ENCODE results near the gene SLC37A1.
A peak's percentile ranks its signal among the peaks of the same experiment; 100 is the strongest.
"Not testable (repeated sequence)": the region's sequence is repeated elsewhere in the genome, so short reads cannot be mapped to it uniquely, and the experiment has no call there.

The SLC37A1 gene

DNA sequence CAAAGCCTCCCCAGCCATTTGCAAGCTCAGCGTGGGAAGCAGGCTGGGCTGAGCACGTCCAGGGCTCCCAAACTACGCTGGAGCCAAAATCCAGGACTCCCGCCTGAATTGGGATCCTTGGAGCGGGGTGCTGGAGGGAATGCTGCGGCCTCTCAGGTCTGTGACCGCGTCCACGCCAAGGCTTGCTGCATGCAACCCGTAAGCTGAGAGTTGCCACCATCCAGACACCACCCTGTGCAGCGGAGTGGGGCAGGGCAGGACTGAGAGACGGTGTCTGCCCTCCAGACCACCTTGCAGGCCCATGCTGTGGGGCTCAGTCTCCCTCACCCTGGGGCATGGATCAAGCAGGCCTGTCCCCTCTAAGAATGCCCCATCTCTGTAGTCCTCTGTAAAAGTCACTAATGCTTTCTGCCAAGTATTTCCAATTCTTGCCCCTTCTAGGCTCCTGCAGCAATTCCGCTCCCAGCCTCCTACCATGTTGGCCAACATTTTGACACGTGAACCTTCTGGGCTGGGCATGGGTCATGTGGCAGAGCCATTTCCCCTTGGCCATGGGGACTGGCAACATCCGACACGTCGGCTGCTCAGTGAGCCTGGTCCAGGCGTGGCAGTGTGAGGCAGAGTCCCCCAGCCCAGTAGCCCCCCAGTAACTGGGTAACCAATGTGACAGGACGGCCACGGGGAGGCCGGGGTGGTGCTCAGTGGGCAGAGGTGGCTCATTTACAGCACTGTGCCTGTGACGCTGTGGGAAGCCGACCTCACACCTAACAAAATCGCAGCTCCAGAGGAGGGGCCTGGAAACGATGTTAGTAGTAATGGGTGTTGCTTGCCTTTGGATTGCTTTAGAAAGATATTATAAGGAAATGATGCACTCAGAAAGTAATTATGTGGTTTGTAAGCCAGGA is 81.9 kb downstream of the SLC37A1 start:
- ATAC-seq, result no peak

GRCh38 chr21:42596657-42597056 is 83.0 kb downstream of the SLC37A1 start:
- ATAC-seq (no peak), DNase-seq (no peak)

More for the DNA sequence above, 81.9 kb downstream of the SLC37A1 start:
- DNase-seq, result no peak

- no peak for ATAC-seq
These were observed 84.0 kb downstream of the SLC37A1 start for GRCh38 chr21:42597487-42598158.

DNA sequence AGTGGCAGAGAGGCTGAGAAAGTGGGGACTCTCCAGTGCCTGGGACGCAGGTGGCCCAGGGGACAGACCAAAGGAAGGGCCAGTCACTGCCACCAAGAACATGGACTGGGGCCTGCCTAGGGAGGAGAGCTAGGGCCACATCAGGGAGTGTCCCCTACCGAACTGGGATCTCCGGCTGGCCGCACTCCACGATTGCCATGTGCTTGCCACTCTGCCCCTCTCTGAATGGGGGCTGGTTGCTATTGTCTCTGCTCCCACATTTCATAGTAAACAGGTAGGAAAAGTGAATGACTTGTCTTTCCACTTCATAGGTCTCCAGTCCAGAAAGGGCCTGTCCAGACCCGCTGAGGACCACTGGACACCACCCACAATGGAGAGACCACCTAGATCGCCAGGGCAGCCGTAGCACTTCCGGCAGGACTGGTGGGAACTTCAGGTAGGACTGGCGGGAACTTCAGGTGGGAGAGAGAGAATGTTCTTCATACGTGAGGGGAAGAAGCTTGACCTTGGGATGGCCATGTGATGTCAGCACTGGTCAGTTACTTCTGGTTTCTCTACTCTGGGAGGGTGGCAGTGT is 84.6 kb downstream of the SLC37A1 start:
- no peak for ATAC-seq
- DNase-seq, result no peak

More at GRCh38 chr21:42597487-42598158, 84.0 kb downstream of the SLC37A1 start:
- DNase-seq, result no peak

DNA sequence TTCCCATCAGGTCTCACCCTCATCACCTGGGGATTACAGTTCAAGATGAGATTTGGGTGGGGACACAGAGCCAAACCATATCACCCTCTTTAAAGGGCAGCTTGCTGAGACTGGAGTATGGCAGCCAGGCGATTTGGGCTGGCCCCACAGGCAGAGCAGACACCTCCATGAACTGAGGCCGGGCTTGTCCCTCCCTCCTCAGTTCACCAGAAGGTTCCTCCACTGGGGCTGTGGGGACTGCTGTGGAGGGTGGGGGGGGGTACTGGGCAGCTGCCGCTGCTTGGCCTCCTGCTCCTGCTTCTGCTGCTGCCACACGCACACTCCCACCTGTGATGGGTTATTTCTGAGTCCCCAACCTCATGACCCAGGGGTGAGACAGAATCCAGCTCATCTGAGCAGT is 85.8 kb downstream of the SLC37A1 start:
- ATAC-seq, result no peak

GRCh38 chr21:42599962-42600361 is 86.3 kb downstream of the SLC37A1 start:
- no peak for DNase-seq
- ATAC-seq, result no peak

More for the DNA sequence above, 85.8 kb downstream of the SLC37A1 start:
- DNase-seq, result no peak

- no peak for DNase-seq
These were observed 88.0 kb downstream of the SLC37A1 start for GRCh38 chr21:42601656-42602055.

DNA sequence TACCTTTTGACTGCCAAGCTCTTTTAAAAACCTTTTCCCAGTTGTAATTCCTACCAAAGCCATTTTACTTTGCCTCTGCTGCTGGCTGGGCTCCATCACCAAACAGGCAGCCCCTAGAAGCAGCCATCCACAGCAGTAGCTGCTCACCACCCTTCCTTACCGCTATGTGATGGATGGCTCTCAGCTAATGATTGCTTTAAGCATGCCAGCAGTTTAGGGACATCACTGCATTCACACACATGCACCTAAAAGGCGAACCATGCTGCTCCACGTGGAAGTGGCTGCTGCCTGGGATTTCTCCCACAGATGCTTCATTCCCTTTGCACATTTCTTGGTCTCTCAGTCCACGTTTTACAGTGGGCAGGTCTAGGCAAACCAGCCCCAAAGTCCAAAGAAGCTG is 93.5 kb downstream of the SLC37A1 start:
- no peak for DNase-seq
- ATAC-seq, result no peak

More at GRCh38 chr21:42601656-42602055, 88.0 kb downstream of the SLC37A1 start:
- no peak for ATAC-seq

DNA sequence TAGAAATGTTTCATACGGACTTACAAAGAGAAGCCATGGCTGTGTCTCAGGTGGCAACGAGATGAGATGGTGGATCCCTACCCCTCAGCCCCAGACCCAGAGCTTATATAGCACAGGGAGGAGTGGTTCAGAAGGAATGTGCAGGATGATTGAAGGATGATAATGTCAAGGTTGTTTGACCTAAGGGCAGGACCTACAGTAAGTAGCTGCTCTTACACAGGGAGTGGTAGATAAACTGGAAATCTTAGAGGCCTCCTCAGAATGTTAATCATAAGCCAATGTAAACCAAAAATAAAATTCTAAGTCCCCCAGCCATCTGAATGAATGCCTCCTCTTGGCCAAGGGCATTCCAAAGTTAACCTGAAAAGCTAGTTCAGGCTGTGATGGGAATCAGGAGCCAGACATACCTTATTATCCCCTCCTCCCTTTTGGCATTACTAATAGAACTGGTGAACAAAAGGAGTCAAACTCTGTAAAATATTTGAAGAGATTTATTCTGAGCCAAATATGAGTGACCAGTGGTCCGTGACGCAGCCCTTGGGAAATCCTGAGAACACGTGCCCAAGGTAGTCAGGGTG is 94.0 kb downstream of the SLC37A1 start:
- ATAC-seq (no peak), DNase-seq (no peak)

DNA sequence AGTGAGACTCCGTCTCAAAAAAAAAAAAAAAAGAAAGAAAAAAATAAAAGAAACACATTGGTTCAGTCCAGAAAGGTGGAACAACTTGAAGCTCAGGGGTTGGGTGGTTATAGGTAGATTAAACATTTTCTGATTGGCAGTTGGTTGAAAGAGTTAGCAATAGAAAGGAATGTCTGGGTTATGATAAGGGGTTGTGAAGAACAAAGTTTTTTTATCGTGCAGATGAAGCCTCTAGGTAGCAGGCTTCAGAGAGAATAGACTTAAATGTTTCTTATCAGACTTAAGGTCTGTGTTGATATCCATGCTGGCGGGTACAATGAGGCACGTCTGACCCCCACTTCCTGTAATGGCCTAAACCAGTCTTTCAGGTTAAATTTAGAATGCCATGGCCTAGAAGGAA is 94.8 kb downstream of the SLC37A1 start:
- ATAC-seq (no peak), DNase-seq (no peak)

DNA sequence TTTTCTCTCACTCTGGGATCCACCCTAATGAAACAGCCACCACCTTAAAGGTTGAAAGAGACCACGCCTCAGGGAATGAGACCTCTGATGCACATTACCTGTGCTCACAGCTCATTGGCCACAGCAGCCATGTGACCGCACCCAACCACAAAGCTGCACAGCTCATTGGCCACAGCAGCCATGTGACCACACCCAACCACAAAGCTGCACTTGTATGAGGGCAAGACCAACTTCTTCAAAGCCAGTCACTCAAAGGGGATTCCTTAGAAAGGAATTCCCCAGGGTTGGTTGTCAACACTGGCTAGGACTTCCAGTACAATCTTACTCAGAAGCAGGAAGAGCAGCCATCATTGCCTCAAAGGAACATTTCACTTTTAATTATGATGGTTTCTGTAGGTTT is 96.2 kb downstream of the SLC37A1 start:
- DNase-seq, result peak; percentile 75
- ATAC-seq, result peak; percentile 86

GRCh38 chr21:42611852-42612251 is 98.2 kb downstream of the SLC37A1 start:
- no peak for ATAC-seq
- DNase-seq, result no peak

DNA sequence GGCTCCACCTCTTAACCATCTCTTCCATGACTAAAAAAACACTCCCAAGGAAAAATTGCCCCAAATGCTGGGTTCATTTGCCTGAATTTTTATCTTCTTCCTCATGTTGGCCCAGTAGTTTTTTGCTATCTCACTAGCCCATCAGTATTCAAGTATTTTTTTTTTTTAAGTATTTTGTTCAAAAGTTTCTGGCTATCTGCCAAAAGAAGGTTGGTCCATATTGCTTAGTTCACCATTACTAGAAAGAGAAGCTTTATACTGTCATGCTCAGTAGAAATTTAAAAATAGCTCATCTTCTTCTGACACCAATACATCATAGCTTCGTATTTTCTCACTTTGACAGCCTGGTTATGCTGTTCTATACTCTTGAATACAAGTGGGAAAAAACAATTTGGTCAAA is 98.7 kb downstream of the SLC37A1 start:
- no peak for ATAC-seq
- DNase-seq, result no peak

DNA sequence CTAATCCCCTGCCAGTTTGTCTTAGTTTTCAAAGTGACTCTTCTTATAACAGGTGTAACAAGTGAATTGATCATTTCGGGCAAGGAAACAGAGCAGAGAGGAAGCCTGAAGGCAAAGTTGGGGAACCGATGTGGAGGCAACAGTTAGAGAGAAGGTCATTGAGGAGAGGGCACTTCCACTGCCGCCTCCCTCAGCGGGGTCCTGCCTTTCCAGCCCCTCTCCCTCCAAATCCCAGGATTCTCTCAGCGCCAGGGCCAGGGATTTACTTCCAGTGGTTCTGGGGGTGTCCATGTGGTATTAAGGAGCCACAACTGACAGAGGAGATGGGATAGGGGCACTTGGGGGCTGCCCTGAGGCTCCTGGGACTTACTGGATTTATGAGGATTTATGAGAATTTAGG is 100.1 kb downstream of the SLC37A1 start:
- DNase-seq (no peak), ATAC-seq (no peak)

DNA sequence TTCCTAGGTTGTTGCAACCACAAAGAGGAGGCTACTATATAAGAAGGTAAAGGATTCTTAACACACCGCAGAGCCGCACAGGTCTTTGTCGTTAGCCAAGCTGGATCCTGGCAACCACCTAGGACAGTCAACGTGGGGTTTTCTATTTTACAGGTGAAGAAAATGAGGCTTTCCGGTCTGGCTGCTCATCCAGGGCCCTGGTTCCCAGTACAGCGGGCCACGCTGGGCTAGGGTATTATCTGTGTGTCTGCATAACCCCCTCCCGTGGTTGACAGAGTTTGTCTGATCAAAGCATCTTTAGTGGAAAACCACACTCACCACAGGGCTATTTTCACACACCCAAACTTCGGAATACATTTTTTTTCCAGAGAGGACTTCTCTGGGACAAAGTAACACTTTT is 100.7 kb downstream of the SLC37A1 start:
- ATAC-seq, result peak; percentile 67
- peak; percentile 58 for DNase-seq

GRCh38 chr21:42614811-42615351 is 101.2 kb downstream of the SLC37A1 start:
- DNase-seq, result peak; percentile 60
- ATAC-seq, result peak; percentile 83

GRCh38 chr21:42615377-42615776 is 101.7 kb downstream of the SLC37A1 start:
- not testable (repeated sequence) for ATAC-seq, DNase-seq

DNA sequence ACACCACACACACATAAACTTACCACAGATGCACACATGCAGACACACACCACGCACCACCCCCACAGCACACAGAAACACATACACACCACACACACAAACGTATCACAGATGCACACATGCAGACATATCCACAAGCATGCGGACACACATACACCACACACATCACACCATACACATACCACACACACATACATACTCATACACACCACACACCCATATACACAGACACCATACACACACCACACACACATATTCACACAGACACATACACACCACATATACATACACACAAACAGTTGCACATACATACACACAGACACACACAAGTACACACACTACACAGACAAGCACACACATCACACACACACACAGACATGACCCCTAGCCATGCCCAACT is 102.3 kb downstream of the SLC37A1 start:
- no peak for ATAC-seq
- DNase-seq, result no peak

DNA sequence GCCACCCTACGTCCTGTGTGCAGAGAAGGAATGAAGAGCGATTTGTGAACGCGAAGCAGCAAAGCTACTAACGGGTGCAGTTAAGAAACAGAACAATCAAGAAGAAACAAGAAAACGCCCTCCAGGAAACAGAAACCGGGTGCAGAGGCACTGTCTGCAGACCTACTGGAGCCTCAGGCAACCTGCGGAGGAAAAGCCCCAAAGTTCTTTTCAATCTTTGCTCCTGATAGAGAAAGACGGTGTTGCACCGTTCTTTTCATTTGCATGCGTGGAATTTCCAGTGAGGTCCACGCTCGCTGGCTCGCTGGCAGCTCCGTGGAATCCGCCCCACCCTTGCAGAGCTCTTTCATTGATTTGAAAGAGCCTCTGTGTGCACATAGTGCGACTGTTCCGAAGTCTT is 102.8 kb downstream of the SLC37A1 start:
- ATAC-seq (no peak), DNase-seq (no peak)

DNA sequence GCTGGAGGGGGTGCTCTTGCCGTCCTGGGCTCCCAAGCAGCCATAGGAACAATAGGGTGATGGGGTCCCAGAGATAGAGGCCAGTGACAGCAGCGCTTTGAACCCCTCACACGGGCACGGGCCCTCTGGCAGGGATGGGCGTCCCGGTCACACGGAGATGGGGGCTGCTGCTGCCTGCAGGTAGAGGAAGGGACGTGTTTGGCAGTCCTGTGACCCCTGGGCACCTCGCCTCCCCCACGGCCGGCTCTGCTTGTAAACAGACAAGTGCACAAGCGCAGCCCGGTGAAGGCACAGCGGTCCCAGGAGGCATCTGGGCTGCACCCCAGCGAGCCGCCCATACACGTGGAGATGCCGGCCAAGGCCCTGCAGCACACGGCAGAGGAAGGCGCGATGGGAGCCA is 103.3 kb downstream of the SLC37A1 start:
- ATAC-seq (no peak), DNase-seq (no peak)

DNA sequence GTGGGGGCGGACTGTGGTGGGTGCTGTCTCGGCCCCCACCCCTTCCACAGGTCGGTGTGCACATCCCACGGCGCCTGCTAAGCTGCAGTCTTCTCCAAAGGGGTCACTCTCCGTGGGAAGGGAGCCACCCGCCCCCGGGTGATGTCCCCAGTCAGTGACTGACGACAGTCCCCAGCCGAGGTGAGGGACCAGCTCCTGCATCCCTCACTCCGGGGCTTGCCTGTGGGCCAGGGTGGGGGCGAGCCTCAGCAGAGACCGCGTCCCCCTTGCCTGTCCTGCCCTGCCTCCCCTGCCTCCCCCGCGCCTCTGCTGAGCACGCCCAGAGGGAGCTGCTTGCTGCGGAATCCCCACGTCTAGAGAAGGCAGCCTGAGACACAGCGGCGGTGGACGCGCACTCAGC is 103.8 kb downstream of the SLC37A1 start:
- DNase-seq (no peak), ATAC-seq (no peak)

DNA sequence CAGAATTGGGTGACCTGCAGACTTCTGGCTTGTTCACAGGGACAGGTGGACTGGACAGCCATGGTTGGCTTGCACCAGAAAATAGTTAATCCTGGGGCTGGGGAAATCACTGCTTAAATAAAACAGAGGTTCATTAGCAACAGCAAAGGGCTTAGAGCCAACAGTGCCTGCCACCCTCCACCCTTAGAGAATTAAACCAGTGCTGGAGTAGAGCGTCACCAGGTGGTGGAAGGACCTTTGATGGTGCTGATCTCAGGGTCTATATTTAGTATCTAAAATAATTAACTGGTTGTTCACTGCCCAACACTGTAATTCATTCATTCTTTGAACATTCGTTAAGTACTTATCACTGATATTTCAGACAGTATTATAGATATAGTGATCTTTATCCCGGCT is 105.1 kb downstream of the SLC37A1 start:
- no peak for ATAC-seq

More for the DNA sequence above, 105.1 kb downstream of the SLC37A1 start:
- no peak for DNase-seq

Measured in stimulated activated naive CD8-positive, alpha-beta T cell treated with anti-CD3 and anti-CD28 coated beads, Interleukin-15, Interleukin-2, amounts not matched to agents 100 U/mL and 50 U/mL, for 24 hours (primary cell).